Astrocyte (in vitro differentiated cells and primary cell): ENCODE data around the gene COL28A1.

Experiments used
- EZH2 ChIP-seq: IDR thresholded peaks from 2 replicates; pipeline ENCODE4 v1.6.1; 2012; ENCODE audit warnings: mild to moderate bottlenecking, low read length, inconsistent platforms; ENCODE audit not compliant: insufficient read depth
- TF ChIP-seq, protein P1 (sequence below): IDR thresholded peaks from 2 replicates; pipeline ENCODE4 v1.5.1; 2011; ENCODE audit warnings: low read depth, mild to moderate bottlenecking, inconsistent platforms, low read length, moderate library complexity; ENCODE audit not compliant: insufficient read depth

DNA sequence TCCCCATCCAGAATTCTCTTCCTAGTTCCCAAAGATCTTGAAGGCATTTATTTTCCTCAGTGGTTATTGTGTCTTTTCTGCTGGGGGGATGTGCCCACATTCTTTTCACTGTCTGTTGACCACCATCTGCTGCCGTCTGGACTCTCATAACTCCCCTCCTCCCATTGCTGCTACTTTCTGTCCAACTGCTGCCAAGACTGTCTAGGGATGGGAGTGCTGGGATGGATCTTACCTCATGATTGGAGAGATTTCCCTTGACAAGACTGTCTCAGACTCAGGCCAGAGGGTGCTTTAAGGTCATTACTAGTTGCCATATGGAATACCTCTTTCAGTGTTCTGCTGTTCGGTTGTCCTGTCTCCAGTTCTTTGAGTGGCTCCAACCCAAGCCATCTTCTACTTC lies 211.8 kb downstream of the COL28A1 start:
- TF ChIP-seq, protein P1, sequence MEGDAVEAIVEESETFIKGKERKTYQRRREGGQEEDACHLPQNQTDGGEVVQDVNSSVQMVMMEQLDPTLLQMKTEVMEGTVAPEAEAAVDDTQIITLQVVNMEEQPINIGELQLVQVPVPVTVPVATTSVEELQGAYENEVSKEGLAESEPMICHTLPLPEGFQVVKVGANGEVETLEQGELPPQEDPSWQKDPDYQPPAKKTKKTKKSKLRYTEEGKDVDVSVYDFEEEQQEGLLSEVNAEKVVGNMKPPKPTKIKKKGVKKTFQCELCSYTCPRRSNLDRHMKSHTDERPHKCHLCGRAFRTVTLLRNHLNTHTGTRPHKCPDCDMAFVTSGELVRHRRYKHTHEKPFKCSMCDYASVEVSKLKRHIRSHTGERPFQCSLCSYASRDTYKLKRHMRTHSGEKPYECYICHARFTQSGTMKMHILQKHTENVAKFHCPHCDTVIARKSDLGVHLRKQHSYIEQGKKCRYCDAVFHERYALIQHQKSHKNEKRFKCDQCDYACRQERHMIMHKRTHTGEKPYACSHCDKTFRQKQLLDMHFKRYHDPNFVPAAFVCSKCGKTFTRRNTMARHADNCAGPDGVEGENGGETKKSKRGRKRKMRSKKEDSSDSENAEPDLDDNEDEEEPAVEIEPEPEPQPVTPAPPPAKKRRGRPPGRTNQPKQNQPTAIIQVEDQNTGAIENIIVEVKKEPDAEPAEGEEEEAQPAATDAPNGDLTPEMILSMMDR: no peak
- no peak for TF ChIP-seq EZH2
